ENCODE data around the gene PPP2R2B. TPM values are rescaled to one million over a fixed set of nuclear protein-coding genes. Genes with fewer than 3 reads are reported as not detected.

Gene PPP2R2B
- total RNA-seq, 1 donor from 2014 or later: 0.76 TPM

DNA sequence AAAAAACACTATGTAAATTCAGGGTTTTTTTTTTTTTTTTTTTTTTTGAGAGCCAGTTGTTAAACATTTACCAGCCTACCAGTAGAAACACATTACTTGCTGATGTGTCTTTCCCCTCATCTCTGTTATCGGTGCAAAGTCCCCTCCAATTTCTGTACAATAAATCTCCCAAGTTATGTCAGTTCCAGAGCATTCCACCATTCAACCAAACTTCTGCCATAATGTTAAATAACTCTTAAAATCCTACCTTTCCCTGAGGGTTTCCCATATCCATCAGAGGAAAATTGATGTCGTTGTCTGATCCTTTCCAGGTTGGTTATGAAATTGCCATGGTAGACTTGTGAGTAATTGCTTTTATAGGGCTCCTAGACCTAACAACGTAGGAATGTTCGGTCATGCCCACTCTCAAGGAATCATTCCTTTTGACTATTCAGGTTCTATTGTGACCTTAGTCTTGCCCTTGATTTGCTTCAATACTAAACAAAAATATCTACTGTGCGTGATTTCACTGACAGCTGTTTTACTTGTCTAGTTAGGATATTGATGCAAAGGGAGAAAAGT, 5.6 kb upstream of the PPP2R2B start:
- ATAC-seq: no peak

DNA sequence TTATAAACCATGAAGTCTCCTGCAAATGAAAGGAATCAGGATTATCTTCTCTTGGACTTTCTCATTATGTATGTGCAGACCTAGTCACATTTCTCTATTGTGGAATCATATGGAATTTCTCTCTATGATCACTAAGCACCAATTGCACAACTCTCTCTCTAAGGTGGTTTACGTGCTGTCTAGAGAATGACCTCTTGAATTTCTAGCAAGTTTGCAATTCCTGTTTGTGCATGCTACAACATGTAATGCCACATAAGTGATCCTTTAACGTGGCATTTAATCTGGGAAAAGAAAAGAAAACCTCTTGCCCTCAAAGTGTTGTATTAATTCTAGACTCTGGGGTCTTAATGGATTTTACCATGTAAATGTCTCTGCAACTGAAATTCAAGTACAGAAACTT, 5.0 kb upstream of the PPP2R2B start:
- ATAC-seq: peak; percentile 55

DNA sequence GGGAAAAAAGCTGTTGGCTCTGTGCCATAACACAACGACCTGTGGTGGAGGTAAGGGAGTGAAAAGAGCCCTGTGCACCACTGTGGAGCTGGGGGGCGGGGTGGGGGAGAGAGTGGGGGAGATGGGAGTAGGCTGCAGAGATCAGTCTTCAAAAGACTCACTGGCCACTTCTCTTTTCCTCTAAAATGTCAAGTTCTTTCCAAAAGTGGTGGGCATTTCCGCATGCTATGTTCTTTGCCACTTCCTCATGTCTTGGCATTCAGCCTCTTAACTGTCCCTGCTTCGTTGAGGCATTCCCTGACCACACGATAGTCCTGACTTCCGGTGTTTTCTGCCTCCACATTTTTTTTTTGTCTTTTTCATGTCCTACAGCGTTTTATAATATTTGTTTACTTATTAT, 2.4 kb upstream of the PPP2R2B start:
- no peak for ATAC-seq

DNA sequence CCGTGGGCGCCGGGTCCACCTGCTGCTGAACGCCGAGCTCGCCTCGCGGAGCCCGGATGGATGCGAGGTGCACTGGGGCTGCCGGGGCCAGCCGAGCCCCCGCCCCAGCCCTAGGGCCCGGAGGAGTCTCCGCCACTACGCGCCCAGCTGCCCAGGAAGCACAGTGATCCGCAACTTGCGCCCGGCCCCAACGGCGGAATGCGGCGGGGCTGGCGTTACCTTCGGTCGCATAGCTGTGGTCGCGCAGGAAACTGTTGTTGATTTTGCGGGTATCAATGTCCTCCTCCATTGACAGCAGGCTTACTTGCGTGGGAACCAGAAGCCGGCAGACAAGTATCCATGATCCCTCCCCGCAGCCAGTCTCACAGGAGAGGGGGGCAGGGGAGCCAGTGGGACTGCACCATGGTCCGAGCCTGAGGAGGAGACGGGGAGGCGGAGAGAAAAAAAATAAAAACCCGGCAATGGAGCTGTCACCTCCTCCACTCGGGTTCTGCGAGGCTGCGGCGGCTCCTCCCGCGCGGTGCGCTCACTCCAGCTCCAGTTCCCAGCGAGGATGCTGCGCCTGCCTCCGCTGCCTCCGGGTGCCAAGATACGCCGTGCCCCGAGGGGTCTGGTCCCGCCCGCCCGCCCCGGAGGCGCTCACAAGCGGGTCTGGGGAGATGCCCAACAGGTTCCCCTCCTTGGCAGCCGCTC, 628 bp downstream of the PPP2R2B start:
- ATAC-seq: peak; percentile 48

DNA sequence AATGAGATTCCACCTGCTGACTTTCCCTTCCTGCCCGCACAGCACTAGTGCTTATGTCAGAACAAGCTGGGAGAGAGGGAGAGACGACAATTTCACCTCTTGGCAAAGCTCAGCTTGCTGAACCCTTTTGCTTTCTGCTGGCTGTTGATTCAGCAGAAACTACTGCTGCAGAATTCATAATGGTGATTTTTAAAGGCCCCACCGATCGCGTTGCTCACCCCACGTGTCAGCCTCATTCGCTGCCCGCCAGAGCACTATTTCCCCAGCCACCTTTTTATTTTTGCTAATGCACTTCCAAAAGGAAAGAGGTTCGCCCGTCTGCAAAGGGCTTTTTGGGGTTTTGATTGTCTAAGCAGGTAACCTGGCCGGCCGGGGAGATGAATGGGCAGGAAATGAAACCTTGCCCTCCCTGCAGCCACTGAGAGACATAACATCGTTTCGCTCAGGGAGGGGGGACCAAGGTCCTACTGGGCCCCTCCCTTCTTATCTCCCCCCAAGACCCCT, 1.3 kb downstream of the PPP2R2B start:
- ATAC-seq: no peak

DNA sequence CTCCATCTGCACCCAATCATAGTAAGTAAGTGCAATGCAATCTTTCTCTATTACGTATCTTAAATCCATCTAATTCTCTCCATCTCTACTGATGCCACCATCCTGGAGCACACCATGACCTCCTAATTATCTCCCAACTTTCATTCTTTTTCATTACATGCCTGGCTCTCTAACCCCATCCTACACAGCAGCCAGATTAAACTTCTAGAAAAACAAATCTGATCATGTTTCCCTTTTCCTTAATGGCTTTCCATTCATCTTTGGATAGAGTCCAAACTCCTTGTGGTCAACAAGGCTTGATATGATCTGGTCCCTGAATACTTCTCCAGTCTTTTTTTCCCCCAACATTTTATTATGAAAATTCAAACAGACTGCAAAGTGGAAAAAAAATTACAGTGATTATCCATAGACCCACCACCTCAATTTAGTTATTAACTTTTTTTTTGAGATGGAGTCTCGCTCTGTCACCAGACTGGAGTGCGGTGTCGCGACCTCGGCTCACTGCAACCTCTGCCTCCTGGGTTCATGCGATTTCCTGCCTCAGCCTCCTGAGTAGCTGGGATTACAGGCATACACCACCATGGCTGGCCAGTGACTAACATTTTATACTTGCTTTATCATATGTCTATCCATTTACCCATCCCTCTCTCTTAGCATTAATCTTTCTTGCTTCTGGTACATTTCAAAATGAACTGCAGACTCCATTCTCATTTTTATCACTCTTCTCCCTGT, 5.2 kb downstream of the PPP2R2B start:
- ATAC-seq: no peak

DNA sequence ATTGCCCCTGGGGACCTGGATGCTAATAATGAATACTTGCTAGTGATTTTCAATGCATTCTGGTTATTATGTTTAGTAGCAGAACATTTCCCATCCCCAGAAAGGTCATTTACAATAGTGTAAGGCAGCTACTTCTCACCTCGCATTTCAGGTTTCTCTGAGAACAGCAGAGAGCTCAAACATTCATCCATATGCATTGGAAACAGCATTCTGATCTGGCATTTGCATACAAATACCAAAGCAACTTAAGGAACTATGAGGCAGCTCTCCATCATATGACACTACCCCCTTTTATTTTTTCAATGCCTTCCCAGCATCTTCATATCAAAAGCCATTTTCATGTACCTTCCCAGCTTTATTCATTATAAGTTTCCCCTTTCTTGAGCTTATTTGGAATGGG, 6.4 kb downstream of the PPP2R2B start:
- ATAC-seq: no peak

DNA sequence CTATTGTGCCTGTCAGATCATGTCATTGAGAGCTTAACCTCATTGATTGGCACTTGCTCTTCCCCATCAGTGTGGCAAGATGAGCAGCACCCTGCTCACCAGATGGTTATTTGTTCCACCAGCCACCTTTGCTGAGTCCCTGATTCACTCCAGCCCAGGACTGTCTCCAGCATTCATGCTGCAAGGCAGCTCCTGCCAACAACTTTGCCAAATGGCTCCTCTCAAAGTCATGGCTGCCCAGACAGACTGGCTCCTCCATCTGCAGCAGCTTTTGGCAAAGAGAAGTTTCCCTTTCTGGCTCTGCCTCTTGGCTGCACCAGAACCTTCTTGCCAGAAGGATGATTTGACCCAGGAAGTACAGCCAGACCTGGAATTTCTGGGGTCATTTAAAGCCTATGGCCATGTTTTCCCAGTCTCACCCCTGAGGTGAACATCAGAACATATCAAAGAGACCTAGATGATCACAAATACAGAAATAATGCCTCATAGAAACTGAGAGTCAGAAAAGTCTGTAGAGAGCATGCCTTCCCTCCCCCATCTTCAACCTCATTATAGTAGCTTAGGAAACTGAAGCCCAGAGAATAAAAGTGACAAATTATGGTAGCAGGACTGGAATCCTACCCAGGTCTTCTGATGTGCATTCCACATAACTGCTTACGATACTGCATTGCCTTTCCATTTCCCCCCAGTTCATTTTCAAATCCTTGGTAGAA, 10.4 kb downstream of the PPP2R2B start:
- ATAC-seq: no peak

DNA sequence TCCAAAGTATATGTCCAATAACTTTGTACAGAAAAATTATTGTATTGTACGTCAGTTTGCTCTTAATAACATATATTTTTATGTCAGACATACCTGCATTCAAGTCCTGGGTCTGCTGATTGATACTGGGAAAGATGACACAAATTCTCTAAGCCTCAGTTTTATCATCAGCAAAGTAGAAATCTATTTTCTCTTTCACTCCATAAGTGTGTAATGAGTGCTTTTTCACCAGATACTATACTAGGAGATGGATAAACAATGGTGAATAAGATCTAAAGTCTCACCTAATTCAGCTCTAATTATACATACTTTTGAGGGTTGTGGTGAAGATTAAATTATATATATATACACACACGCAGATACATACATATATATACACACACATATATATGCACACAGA, 12.3 kb downstream of the PPP2R2B start:
- no peak for ATAC-seq

DNA sequence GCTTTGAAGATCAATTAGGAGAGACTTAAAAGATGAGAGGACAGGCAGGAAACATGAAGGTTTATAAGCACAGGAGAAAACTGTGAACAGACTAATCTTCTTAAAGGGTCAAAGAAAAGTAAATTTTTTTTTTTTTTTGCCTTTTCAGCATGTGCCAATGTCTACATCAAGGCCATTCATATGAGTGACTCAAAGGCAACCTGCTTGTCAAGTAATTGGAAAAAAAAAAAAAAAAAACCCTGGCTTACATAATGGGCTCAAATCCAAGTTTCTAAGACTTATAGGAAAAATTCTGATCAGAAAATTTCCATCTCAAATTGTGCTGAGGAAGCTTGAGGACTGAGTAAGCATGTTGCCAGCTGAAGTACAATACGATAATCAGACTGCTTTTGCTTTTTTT, 15.9 kb downstream of the PPP2R2B start:
- ATAC-seq: peak; percentile 46

DNA sequence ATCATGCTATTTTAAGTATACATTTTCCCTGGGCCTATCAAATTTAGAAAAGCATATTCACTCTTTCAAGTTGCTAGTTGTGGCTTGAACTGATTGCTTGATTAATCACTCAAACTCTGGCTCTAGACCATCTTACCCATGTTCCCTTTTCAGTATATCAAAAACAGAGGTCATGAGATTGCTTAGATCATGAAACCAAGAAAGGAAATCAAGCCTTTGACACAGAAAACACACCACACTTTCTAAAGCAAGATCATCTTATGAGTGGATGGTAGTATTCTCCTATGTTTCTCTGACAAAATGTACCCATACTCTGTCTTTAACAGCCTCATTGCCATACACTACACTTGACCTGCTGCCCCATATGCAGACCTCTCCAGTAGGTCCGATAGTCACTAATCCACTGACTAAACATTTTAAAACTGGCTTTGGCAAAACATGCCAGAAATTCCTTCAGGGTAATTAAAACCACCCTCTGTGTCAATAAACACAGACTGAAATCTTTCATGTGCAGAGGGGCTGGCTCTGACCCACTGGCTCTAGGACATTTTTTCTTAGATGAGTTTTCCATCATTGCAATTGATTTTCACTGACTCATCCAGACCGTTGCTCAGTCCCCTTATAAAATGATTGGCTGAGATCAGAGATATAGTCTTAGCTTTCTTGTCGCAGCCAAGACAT, 18.2 kb downstream of the PPP2R2B start:
- no peak for ATAC-seq

DNA sequence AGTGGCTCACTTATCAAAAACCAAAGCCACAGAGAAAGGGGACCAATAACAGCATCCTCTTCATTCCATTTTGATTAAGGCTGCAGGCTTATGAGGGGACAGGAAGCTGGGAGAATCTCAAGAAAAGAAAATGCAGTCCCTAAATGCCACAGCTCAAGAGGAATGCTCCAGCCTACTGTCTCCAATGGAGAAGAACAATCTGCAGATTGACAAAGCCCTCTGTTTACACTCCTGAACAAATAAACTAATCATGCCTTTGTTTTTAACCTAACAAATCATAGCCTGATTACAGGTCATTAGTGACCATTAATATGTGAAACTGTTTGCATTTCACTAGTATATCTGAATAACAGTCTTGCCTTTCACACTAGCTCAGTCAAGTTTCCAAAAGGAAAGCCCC, 26.5 kb downstream of the PPP2R2B start:
- ATAC-seq: no peak

DNA sequence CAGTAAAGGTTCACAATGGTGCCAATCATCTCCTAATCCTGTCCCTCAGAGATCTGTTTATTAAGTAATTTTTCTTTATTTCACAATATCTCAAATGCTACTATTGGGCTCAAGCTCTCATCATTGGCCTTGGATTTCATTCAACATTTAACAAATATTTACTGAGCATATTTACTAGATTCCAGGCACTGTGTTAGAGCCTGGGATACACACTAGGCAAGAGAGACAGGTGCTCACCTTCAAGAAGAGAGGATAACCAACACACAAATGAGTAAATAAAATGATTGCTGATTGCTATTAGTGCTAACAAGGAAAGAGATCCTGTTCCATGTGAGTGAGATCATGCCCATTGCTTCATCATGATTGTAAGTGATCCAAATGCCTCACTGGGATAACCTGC, 27.4 kb downstream of the PPP2R2B start:
- ATAC-seq: no peak

DNA sequence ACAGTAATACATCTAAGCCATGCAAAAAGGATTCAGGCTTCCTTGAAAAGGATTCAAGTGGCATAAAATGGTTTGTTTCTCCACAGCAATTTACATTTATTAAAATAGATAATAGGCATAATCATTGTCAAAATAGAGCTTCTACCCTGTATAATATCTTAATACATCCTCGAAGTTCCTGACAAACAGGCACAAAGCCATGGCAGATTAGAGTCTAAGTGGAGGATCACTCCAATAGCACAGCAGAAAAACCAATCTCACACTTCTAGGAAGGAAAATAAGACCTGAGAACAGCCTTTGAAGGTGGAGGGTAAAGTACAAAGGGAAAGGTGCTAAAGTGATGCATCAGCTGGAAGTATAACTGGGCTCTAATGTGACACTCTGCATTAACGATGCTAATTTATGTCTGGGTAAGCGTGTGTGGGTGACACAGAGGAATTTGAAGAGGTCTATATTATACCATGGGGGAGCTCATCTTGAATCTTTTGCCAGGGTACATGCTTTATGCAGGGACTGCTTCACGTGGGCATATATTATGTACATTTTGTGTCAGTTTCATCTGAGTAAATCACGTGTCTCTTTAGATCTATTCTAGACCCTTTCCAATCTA, 28.8 kb downstream of the PPP2R2B start:
- ATAC-seq: no peak

DNA sequence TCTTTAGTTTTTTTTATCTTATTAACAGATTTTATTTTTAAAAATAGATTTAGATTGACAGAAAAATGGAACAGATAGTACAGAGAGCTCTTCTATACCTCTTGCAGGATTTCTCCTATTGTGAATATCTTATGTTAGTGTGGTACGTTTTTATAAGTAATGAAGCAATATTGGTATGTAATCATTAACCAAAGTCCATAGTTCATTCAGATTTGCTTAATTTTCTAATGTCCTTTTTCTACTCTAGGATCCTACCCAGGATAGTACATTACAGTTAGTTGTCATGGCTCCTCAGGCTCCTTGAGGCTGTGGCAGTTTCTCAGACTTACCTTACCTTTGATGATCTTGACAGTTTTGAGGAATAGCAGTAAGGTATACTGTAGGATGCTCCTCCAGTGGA, 30.4 kb downstream of the PPP2R2B start:
- ATAC-seq: no peak

DNA sequence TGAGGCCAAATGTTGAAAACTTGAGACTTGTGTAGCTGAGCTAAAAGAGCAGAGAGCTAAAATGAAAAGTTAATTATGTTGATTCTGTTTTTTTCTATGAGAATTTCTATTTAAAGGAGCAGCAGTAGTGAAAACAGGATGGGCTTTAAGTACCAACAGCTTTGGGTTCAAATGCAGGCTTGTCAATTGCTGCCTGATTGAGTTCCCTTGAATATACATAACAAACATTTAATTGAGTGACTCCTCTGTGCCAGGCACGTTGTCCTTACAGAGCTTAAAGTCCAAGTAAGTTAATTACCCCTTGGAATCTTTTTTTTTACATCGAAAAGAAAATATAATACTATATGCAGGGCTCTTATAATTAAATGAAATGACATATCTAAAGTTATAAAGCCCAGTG, 38.5 kb downstream of the PPP2R2B start:
- no peak for ATAC-seq

DNA sequence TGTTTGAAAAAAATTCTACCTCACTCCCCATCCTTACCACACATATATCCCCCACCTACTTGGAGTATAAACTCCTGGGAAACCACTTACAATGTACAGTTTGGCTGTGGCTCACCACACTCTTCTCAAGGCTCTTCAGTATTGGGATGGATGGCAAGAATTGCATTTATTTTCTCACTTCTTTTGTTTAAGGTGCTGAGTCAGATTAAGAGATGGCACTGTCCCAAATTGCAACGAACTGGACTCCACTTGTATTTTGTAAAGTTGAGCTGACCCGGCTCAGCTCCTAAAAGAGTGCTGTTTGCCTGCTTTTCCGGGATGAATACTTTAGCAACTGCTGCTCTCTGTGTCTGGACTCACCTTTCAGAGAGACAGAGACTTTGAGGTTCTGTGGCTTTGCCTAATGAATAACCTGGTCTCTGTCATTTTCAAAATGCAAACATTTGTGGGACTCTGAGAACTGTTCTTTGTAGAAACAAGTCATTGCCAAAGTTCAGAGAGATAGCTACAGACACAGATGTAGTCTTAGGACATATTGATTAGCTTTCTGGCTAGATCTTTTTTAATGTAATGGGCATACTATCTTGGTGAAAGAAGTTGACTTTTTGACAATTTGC, 42.2 kb downstream of the PPP2R2B start:
- no peak for ATAC-seq

DNA sequence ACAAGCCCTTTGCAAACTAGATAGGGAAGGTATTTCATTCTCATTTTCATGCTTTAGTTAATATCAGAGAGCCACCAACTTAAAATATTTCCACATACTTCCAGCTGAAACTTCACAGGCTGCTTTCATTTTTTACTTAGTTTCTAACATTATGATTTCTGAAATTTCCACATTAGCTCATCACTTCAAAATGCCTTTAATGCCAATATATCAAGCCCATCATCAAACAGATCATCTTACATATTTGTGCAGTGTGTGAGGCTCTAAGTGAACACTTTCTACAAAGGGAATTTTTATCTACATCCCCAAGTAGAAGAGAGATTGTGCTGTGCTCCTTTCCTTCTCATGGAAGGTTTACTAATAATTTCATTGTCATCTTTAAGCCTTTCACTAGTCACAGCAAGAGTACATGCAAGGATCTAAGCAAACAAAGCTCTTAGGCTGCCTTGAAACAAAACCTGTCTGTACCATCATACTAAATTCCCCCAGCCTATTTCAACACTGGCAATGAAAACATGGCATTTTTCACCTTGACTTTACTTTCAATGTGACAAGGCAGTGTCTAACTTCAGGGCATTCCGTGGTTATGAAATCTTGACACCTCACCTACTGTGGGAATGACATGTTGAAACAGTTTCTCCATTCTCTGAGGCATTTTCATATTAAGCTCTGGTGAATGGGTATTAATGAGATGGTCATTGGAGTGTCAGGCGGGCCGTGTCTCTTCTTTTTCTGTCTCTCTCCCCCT, 45.4 kb downstream of the PPP2R2B start:
- ATAC-seq: peak; percentile 88

DNA sequence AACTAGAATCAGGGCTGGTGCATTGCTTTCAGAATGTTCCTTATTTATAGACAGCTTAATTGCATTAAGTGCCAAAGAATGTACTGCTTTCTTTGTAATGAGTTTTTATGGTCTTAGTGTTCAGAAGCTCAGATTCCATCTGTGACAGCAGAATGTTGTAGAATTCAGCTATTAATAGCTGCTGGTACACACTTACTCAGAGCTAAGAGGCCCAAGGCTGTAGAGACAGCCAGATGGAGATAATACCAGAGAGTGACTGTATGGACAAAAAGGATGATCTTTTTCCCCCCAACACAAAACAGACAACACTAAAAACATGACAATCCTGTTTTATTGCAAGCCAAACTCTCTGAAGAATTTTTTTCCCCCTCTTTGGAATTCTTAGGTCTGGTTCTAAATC, 50.2 kb downstream of the PPP2R2B start:
- no peak for ATAC-seq

DNA sequence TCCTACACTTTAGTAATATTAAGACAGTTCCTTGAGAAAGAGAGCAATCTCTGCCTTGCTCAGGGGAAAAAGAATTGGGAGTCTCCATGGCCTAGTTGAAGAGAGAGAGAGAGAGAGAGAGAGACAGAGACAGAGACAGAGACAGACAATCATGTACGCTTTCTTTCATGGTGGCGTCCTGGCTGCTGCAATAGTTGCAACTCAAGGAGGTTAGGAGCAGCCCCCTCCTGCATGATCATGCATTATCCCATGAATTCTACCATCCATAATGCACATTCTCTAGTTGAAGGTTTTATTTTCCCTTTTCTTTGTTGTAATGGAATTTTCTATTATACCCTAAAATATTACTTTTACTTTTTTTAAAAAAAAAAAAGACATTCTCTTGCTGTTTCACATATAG, 50.7 kb downstream of the PPP2R2B start:
- ATAC-seq: no peak

DNA sequence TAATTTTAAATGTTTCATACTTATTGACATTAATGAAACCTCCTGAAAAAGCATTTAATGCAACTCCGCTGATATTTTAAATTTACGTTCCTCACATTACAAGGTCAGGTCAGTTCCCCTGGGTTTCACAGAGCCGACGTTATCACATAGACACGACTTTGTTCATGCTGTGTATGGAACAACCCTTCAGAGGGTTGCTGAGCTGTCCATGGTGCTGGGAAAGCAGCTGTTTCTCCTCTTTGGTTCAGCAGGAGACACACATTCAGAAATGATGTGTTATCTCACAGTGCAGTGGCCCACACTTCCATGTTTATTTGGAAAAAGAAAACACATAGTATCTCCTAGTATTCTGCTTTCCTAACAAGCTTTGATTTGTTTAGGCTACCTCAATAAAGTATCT, 53.5 kb downstream of the PPP2R2B start:
- ATAC-seq: no peak
